ENCODE data around the gene GSTP1.

DNA sequence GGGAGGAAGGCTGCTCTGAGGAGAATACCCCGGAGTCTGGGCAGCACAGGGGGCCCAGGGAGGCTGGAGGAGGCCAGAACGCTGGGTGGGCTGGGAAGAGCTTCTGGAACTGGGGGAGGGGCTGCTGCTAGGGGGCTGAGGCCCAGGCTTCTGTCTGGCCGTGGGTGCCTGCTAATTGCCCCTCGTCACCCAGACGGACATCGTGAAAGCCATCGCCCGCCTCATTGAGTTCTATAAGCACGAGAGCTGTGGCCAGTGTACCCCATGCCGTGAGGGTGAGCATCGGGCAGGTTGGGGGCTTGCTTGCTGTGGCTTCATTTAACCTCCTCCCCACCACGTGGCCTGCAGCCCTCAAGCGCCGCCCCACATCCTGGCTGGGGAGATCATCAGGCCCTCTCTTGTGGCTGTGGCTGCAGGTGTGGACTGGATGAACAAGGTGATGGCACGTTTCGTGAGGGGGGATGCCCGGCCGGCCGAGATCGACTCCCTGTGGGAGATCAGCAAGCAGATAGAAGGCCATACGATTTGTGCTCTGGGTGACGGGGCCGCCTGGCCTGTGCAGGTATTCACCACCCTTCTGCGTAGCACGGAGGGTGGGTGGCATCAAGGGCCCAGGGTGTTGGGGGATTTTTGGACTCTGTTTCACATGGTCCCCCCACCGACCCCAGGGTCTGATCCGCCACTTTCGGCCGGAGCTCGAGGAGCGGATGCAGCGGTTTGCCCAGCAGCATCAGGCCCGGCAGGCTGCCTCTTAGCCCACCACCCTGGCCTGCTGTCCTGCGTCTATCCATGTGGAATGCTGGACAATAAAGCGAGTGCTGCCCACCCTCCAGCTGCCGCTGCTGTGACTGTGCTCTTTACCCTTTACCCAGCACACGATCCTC lies 28.3 kb downstream of the GSTP1 start:
- TF ChIP-seq POLR2AphosphoS5 (IDR thresholded peaks at IDR 0.05) (no peak), POLR2A (IDR thresholded peaks at IDR 0.05) (no peak)
